OCI-LY7 (cell line): Measurements from ENCODE around the gene DENND2A. TPM values are rescaled to one million over a fixed set of nuclear protein-coding genes. Genes with fewer than 3 reads are reported as not detected.
"Not testable (repeated sequence)": the region's sequence is repeated elsewhere in the genome, so short reads cannot be mapped to it uniquely, and the experiment has no call there.

Experiments
- BruUV-seq: library from RNA; stranded (reverse); fragments of 400-500 nt; replicated peaks from 2 replicates; lab custom pipeline; 2021; lab: Mats Ljungman, UMichigan
- CTCF ChIA-PET: fragments of 300-600 bp; sonication (Branson Sonifier 250); formaldehyde crosslinking; loops from one replicate; lab custom pipeline; 2022; ENCODE audit warnings: antibody characterized with exemption; ENCODE audit not compliant: unreplicated experiment; lab: Charles Lee
- POLR2A ChIA-PET: fragments of 300-600 bp; sonication (Branson Sonifier 250); formaldehyde crosslinking; loops from one replicate; lab custom pipeline; 2022; ENCODE audit warnings: antibody characterized with exemption; lab: Charles Lee
- DNase-seq: peaks from one replicate; pipeline ENCODE4 v3.0.0-alpha.2; 2015; ENCODE audit warnings: low spot score
- H2AFZ ChIP-seq: fragments of 200-600 bp; sonication (generic), shearing (Covaris generic); 2 replicates; pipeline ENCODE4 v1.6.1; 2014; ENCODE audit warnings: mild to moderate bottlenecking, antibody characterized with exemption, low read length, moderate library complexity
- H3K27ac ChIP-seq: fragments of 200-600 bp; sonication (generic); 2 replicates; pipeline ENCODE4 v1.5.1; 2014; ENCODE audit warnings: mixed run types, low read depth, mild to moderate bottlenecking, moderate library complexity, low read length, inconsistent platforms; ENCODE audit not compliant: poor library complexity, severe bottlenecking
- H3K36me3 ChIP-seq: fragments of 200-600 bp; sonication (generic); 2 replicates; pipeline ENCODE4 v1.6.1; 2014; ENCODE audit warnings: mild to moderate bottlenecking, antibody characterized with exemption, low read length, moderate library complexity, mixed read lengths; ENCODE audit not compliant: insufficient read depth
- H3K4me1 ChIP-seq: fragments of 200-600 bp; sonication (generic); 2 replicates; pipeline ENCODE4 v1.5.1; 2014; ENCODE audit warnings: mild to moderate bottlenecking, low read length; ENCODE audit not compliant: insufficient read depth, poor library complexity, severe bottlenecking
- H3K4me2 ChIP-seq: fragments of 200-600 bp; sonication (generic); 2 replicates; pipeline ENCODE4 v1.6.1; 2014; ENCODE audit warnings: mild to moderate bottlenecking, low read length
- H3K4me3 ChIP-seq: fragments of 200-600 bp; sonication (generic); 2 replicates; pipeline ENCODE4 v1.5.1; 2014; ENCODE audit warnings: mild to moderate bottlenecking, low read depth, low read length; ENCODE audit not compliant: poor library complexity, severe bottlenecking
- H3K79me2 ChIP-seq: fragments of 200-600 bp; sonication (generic); 2 replicates; pipeline ENCODE4 v1.6.1; 2016; ENCODE audit warnings: low read depth, mild to moderate bottlenecking, low read length, moderate library complexity, mixed read lengths; ENCODE audit not compliant: insufficient read depth
- H3K9me2 ChIP-seq: fragments of 200-600 bp; sonication (generic); 2 replicates; pipeline ENCODE4 v1.6.1; 2016; ENCODE audit warnings: mild to moderate bottlenecking, low read length, mixed read lengths; ENCODE audit not compliant: insufficient read depth
- H3K9me3 ChIP-seq: fragments of 200-600 bp; sonication (generic); 2 replicates; pipeline ENCODE4 v1.6.1; 2014; ENCODE audit warnings: mild to moderate bottlenecking, mixed run types, low read length, mixed read lengths
- H4K20me1 ChIP-seq: fragments of 200-600 bp; sonication (generic); 2 replicates; pipeline ENCODE4 v1.6.1; 2014; ENCODE audit warnings: mild to moderate bottlenecking, antibody characterized with exemption, low read length, moderate library complexity, mixed read lengths; ENCODE audit not compliant: insufficient read depth
- CTCF ChIP-seq: fragments of 200-600 bp; sonication (generic); conservative IDR thresholded peaks from 2 replicates; pipeline ENCODE4 v1.5.1; 2014; ENCODE audit warnings: mild to moderate bottlenecking, antibody characterized with exemption, low read length, moderate library complexity, mixed read lengths
- EZH2phosphoT487 ChIP-seq: fragments of 200-600 bp; sonication (generic); IDR thresholded peaks from 2 replicates; pipeline ENCODE4 v1.6.1; 2018; ENCODE audit warnings: low read depth, borderline replicate concordance, mild to moderate bottlenecking, mixed run types, antibody characterized with exemption, low read length, moderate library complexity, mixed read lengths
- intact Hi-C: fragments of 100-400 bp; cut with micrococcal nuclease; formaldehyde crosslinking; loops from one replicate; pipeline ENCODE4 v1.10.0; 2022; ENCODE audit not compliant: unreplicated experiment
- total RNA-seq, 2 experiments: library from RNA; depleted of rRNA in 1 of 2; stranded (reverse); fragments of >200 nt in 1 of 2; shearing (Covaris generic) in 1 of 2; gene quantifications; 2 replicates each; pipeline ENCODE4 v1.2.3, GENCODE V29; 2014 to 2022

DENND2A gene
- total RNA-seq, 2 experiments from 2014 or later: 0.13 to 0.35 TPM

- POLR2A ChIA-PET, H3K9me2 ChIP-seq, H3K27ac ChIP-seq, H3K36me3 ChIP-seq, H3K4me2 ChIP-seq, BruUV-seq, H2AFZ ChIP-seq, H4K20me1 ChIP-seq, H3K4me3 ChIP-seq, intact Hi-C loops, H3K9me3 ChIP-seq, H3K79me2 ChIP-seq, DNase-seq, H3K4me1 ChIP-seq: not testable (repeated sequence)
- CTCF ChIA-PET: interaction anchor here (0.5 kb wide), 1 partner anchor 178 kb away, joined by 3 read pairs; no protein-coding TSS in a partner anchor
Observed at GRCh38 chr7:140619915-140620510, 20.6 kb downstream of the DENND2A start.

- intact Hi-C loops: no loop called here
- CTCF ChIA-PET: no interaction called here
- POLR2A ChIA-PET: interaction anchor here (0.6 kb wide), 1 partner anchor 1779 kb away, joined by 3 read pairs; no protein-coding TSS in a partner anchor
Observed at GRCh38 chr7:140619176-140619575, 21.4 kb downstream of the DENND2A start.

GRCh38 chr7:140618306-140618705, 22.3 kb downstream of the DENND2A start:
- Histone ChIP-seq H4K20me1 (no peaks in the 10 kb centered on the region), H2AFZ (no peak overlapping the region), H3K27ac (no peak overlapping the region), H3K79me2 (no peaks in the 10 kb centered on the region), H3K4me2 (no peak overlapping the region), H3K9me2 (no peaks in the 10 kb centered on the region), H3K9me3 (no peaks in the 10 kb centered on the region), H3K4me1 (no peaks in the 10 kb centered on the region), H3K4me3 (no peak overlapping the region), H3K36me3 (no peaks in the 10 kb centered on the region)
- TF ChIP-seq CTCF (no peak), EZH2phosphoT487 (no peak)
- POLR2A ChIA-PET: interaction anchor here (0.7 to 1.5 kb wide), 2 partner anchors 9 to 64 kb away, joined by 3 read pairs; no protein-coding TSS in a partner anchor
- no peak for DNase-seq
- BruUV-seq: no TSS peak
- intact Hi-C loops: no loop called here
- CTCF ChIA-PET: no interaction called here

More at GRCh38 chr7:140619176-140619575, 21.4 kb downstream of the DENND2A start:
- H4K20me1 ChIP-seq: no peaks in the 10 kb centered on the region
- no peak overlapping the region for H3K4me2 ChIP-seq
- no peak for DNase-seq
- H3K36me3 ChIP-seq: no peaks in the 10 kb centered on the region
- no peak overlapping the region for H3K27ac ChIP-seq
- H3K9me2 ChIP-seq: no peaks in the 10 kb centered on the region
- TF ChIP-seq CTCF (no peak), EZH2phosphoT487 (no peak)
- no peak overlapping the region for H3K4me3 ChIP-seq
- no peaks in the 10 kb centered on the region for H3K79me2 ChIP-seq
- no TSS peak for BruUV-seq
- no peak overlapping the region for H2AFZ ChIP-seq
- no peaks in the 10 kb centered on the region for H3K9me3 ChIP-seq
- no peaks in the 10 kb centered on the region for H3K4me1 ChIP-seq
